Spleen (tissue), 11 donors: Measurements from ENCODE around the gene PRKCSH. TPM values are rescaled to one million over a fixed set of nuclear protein-coding genes. Genes with fewer than 3 reads are reported as not detected.
"Not testable (repeated sequence)": the region's sequence is repeated elsewhere in the genome, so short reads cannot be mapped to it uniquely, and the experiment has no call there.

Experiments
- DNase-seq: peaks from one replicate; pipeline ENCODE4 v3.0.0-alpha.2; 2020
- H3K27ac ChIP-seq, 8 donors: fragments of 200-600 bp; sonication (generic) in 7 of 8; 1 replicate in 4 of 8; 2 replicates in 4 of 8; pipeline versions ENCODE4 v1.5.0 to v1.8.0; 2016 to 2021; ENCODE audit warnings: inconsistent platforms in 4 of 8, mild to moderate bottlenecking in 4 of 8, moderate library complexity in 1 of 8
- H3K27me3 ChIP-seq, 7 donors: fragments of 200-600 bp; sonication (generic) in 6 of 7; replicated peaks in 1 of 7; 1 replicate in 4 of 7; 2 replicates in 3 of 7; pipeline versions ENCODE4 v1.5.0 to v1.8.0; 2016 to 2021; ENCODE audit warnings: inconsistent platforms in 3 of 7, mild to moderate bottlenecking in 1 of 7
- H3K36me3 ChIP-seq, 6 donors: fragments of 200-600 bp; sonication (generic) in 5 of 6; 1 replicate in 4 of 6; 2 replicates in 2 of 6; pipeline versions ENCODE4 v1.5.0 to v1.8.0; 2016 to 2021; ENCODE audit warnings: inconsistent platforms in 2 of 6
- H3K4me1 ChIP-seq, 6 donors: fragments of 200-600 bp; sonication (generic) in 5 of 6; 1 replicate in 3 of 6; 2 replicates in 3 of 6; pipeline versions ENCODE4 v1.5.0 to v1.8.0; 2016 to 2021; ENCODE audit warnings: inconsistent platforms in 3 of 6
- H3K4me3 ChIP-seq, 8 donors: fragments of 200-600 bp; sonication (generic) in 7 of 8; 1 replicate in 4 of 8; 2 replicates in 4 of 8; pipeline versions ENCODE4 v1.5.0 to v1.8.0; 2016 to 2021; ENCODE audit warnings: inconsistent platforms in 4 of 8, mild to moderate bottlenecking in 4 of 8, moderate library complexity in 2 of 8
- H3K9me3 ChIP-seq, 8 donors: fragments of 200-600 bp; sonication (generic) in 7 of 8; 1 replicate in 4 of 8; 2 replicates in 4 of 8; pipeline versions ENCODE4 v1.5.0 to v1.8.0; 2016 to 2021; ENCODE audit warnings: inconsistent platforms in 4 of 8
- POLR2A ChIP-seq, 3 donors: fragments of 450-650 bp; IDR thresholded peaks; one replicate each; pipeline ENCODE4 v1.5.1; 2017; ENCODE audit warnings: antibody characterized with exemption in 3 of 3, mild to moderate bottlenecking in 1 of 3
- POLR2AphosphoS5 ChIP-seq, 3 donors: sonication (generic); formaldehyde crosslinking; IDR thresholded peaks; one replicate each; pipeline ENCODE4 v1.5.1; 2017; ENCODE audit warnings: antibody characterized with exemption in 3 of 3
- WGBS, 5 donors: extraction: QIAGEN DNeasy Blood & Tissue Kit in 3 of 5; methylation state at CpG; one replicate each; pipeline versions ENCODE4 v1.1.5 to v1.1.7; 2013 to 2018; 5-methylcytosine and 5-hydroxymethylcytosine counted together
- intact Hi-C: fragments of 100-400 bp; cut with DNase I; formaldehyde crosslinking; loops from one replicate; pipeline ENCODE4 v1.15.0; 2023; ENCODE audit warnings: low total_unique reads
- polyA plus RNA-seq, 3 donors: library from polyadenylated mRNA; stranded (reverse); fragments of 200-250 nt; gene quantifications; one replicate each; pipeline ENCODE4 v1.2.1, GENCODE V29; 2013
- total RNA-seq, 7 donors: library from RNA; depleted of rRNA in 3 of 7; stranded (reverse); fragments of >200 nt in 3 of 7; fragmentation: NEBNext Ultra II Directional in 4 of 7; extraction: Animal tissue kit (Norgen Biotek cat#: 25700) in 4 of 7; gene quantifications; one replicate each; pipeline versions ENCODE4 v1.1.0 to v1.2.1, GENCODE V29; 2016 to 2021
- TF ChIP-seq, protein P1 (sequence below), 11 experiments: fragments of 200-600 bp in 7 of 11; fragments of 450-650 bp in 4 of 11; sonication (generic) in 4 of 11; IDR thresholded peaks in 8 of 11; conservative IDR thresholded peaks in 3 of 11; 1 replicate in 7 of 11; 2 replicates in 4 of 11; pipeline versions ENCODE4 v1.4.0 to v1.8.0; 2016 to 2021; ENCODE audit warnings: antibody characterized with exemption in 11 of 11, inconsistent platforms in 4 of 11, mild to moderate bottlenecking in 1 of 11
- donor health status: healthy with polysubstance abuse.
- donor health status: DM: no; HTN: no; CAD: no; lungs with moderate emphysema.
- donor health status: DM: no; HTN: no; CAD: no.
- donor health status: Bipolar disorder and iron deficiency.
- donor health status: healthy.
- donor health status: DM: no; HTN: no; CAD: no.
- donor health status: DM: yes; HTN: yes; CAD: no.

The PRKCSH gene
- total and polyA plus RNA-seq, 10 donors: 80.3 to 258 (median 145) TPM

DNA sequence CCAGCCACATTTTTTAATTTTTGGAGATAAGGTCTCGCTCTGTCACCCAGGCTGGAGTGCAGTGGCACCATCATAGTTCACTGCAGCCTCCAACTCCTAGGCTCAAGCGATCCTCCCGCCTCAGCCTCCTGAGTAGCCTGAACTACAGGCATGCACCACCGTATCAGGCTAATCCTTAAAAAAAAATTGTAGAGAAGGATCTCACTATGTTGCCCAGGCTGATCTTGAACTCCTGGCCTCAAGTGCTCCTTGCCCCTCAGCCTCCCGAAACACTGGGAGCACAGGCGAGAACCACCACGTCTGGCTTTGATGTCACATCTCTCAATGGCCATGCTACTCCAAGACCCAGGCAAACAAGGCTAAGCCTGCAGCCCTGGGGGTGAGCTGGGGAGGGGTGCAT, 21.2 kb downstream of the PRKCSH start:
- intact Hi-C loops: no loop called here
- Histone ChIP-seq H3K9me3 (no peaks in the 10 kb centered on the region), H3K27ac (no peak overlapping the region), H3K36me3 (no peaks in the 10 kb centered on the region), H3K4me1 (peaks cover 0 to 6% (median 2%) of the 10 kb centered on the region in 6 donors), H3K27me3 (peaks cover 0 to 35% (median 7%) of the 10 kb centered on the region in 7 donors), H3K4me3 (no peak overlapping the region)
- 88 to 99% (median 89%) methylated on average over 7 of the region's 7 CpGs for WGBS, 5 donors
- no peak for DNase-seq
- no peak for TF ChIP-seq POLR2A (IDR thresholded peaks at IDR 0.05)
- TF ChIP-seq, protein P1, sequence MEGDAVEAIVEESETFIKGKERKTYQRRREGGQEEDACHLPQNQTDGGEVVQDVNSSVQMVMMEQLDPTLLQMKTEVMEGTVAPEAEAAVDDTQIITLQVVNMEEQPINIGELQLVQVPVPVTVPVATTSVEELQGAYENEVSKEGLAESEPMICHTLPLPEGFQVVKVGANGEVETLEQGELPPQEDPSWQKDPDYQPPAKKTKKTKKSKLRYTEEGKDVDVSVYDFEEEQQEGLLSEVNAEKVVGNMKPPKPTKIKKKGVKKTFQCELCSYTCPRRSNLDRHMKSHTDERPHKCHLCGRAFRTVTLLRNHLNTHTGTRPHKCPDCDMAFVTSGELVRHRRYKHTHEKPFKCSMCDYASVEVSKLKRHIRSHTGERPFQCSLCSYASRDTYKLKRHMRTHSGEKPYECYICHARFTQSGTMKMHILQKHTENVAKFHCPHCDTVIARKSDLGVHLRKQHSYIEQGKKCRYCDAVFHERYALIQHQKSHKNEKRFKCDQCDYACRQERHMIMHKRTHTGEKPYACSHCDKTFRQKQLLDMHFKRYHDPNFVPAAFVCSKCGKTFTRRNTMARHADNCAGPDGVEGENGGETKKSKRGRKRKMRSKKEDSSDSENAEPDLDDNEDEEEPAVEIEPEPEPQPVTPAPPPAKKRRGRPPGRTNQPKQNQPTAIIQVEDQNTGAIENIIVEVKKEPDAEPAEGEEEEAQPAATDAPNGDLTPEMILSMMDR (IDR thresholded peaks at IDR 0.05 in 8 of 11, conservative IDR thresholded peaks at IDR 0.05 in 3 of 11): no peak
- no peak for TF ChIP-seq POLR2AphosphoS5 (IDR thresholded peaks at IDR 0.05)

DNA sequence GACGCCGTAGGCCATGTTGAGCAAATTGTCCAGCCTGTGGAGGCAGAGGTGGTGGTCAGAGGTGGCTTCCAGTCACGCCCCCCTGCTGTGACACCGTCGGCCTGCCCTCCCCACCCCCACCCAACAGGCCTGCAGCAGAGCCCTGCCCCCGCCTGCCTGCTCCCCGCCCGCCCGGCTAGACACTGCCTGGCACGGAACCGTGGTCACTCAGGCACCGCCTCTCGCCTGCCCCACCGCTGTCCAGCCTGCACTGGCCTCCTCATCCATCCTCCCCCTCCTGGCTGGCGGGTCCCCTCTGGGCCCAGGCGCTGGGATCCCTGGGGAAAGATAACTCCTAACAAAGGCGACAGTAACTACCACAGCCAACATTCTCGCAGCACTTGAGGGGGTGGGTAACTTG, 21.7 kb downstream of the PRKCSH start:
- WGBS, 5 donors: 46 to 65% (median 51%) methylated on average over 14 to 18 of the region's 18 CpGs
- H3K36me3 ChIP-seq: no peaks in the 10 kb centered on the region
- intact Hi-C loops: no loop called here

DNA sequence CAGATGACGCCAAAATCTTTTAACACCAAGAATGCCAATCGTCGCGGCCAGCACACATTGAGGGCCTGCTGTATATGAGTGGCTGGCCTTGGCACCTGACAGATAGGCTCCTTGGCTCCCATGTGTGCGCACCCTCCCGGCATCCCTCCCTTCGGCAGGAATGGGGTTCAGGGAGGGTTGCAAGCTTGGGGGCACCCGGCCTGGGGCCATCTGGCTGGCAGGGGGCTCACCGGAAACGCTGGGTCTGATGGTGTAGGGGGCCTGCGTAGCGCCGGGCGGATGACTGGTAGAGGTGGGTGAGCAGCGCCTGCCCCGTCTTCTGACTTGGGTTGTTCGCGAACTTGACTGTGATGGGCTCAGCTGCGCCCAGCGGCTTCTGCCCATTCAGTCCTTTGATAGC, 22.4 kb downstream of the PRKCSH start:
- no peaks in the 10 kb centered on the region for H3K9me3 ChIP-seq
- WGBS, 5 donors: 85 to 91% (median 87%) methylated on average over 16 to 20 of the region's 20 CpGs
- TF ChIP-seq, protein P1 (IDR thresholded peaks at IDR 0.05 in 8 of 11, conservative IDR thresholded peaks at IDR 0.05 in 3 of 11): no peak
- TF ChIP-seq POLR2AphosphoS5 (IDR thresholded peaks at IDR 0.05) (no peak), POLR2A (IDR thresholded peaks at IDR 0.05) (no peak)
- DNase-seq: no peak
- H3K36me3 ChIP-seq: no peaks in the 10 kb centered on the region
- H3K4me3 ChIP-seq: no peak overlapping the region
- intact Hi-C loops: no loop called here
- H3K27ac ChIP-seq: no peak overlapping the region
- peaks cover 0 to 6% (median 0%) of the 10 kb centered on the region in 6 donors for H3K4me1 ChIP-seq
- peaks cover 0 to 33% (median 7%) of the 10 kb centered on the region in 7 donors for H3K27me3 ChIP-seq

More for the DNA sequence above, 21.7 kb downstream of the PRKCSH start:
- Histone ChIP-seq H3K27ac (no peak overlapping the region), H3K27me3 (peaks cover 0 to 34% (median 7%) of the 10 kb centered on the region in 7 donors), H3K9me3 (no peaks in the 10 kb centered on the region), H3K4me3 (no peak overlapping the region), H3K4me1 (peaks cover 0 to 6% (median under 1%) of the 10 kb centered on the region in 6 donors)
- no peak for DNase-seq
- TF ChIP-seq, protein P1 (IDR thresholded peaks at IDR 0.05 in 8 of 11, conservative IDR thresholded peaks at IDR 0.05 in 3 of 11): no peak
- TF ChIP-seq POLR2A (IDR thresholded peaks at IDR 0.05): no peak
- TF ChIP-seq POLR2AphosphoS5 (IDR thresholded peaks at IDR 0.05): no peak

DNA sequence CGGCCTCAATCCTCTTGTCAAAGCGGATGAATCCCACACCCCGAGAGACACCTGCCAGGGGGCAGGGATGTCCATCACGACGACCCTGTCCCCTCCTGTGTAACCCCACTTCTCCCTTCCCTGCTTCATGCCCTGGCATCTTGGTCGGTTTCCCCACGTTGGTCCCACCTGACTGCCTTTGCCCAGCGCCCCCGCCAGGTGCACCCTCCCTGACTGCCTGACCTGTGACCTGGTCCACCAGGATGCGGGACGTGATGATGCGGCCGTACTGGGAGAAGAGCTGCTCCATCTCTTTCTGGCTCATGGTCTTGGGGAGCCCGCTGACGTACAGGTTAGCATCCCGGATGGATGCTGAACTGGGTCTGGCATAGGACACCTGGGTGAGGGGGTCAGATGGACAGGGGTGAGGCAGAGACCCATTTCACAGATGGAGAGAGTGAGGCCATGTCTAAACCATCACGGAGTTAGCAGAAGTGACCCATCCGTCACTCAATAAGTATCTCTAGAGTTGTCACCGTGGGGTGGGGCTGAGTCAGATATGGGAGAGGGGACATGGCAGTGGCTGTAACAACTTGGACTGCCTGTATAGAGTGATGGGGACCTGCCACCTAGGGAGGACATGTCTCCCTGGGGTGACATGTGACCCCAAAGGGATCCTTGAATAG, 22.9 kb downstream of the PRKCSH start:
- 82 to 89% (median 88%) methylated on average over 19 of the region's 19 CpGs for WGBS, 5 donors
- DNase-seq: no peak
- Histone ChIP-seq H3K4me3 (no peak overlapping the region), H3K36me3 (no peaks in the 10 kb centered on the region), H3K4me1 (peaks cover 0 to 6% (median 0%) of the 10 kb centered on the region in 6 donors), H3K27ac (no peak overlapping the region), H3K9me3 (no peaks in the 10 kb centered on the region), H3K27me3 (peaks cover 0 to 28% (median 7%) of the 10 kb centered on the region in 7 donors)
- TF ChIP-seq POLR2AphosphoS5 (IDR thresholded peaks at IDR 0.05): no peak
- TF ChIP-seq POLR2A (IDR thresholded peaks at IDR 0.05): no peak
- TF ChIP-seq, protein P1 (IDR thresholded peaks at IDR 0.05 in 8 of 11, conservative IDR thresholded peaks at IDR 0.05 in 3 of 11): no peak
- intact Hi-C loops: no loop called here

DNA sequence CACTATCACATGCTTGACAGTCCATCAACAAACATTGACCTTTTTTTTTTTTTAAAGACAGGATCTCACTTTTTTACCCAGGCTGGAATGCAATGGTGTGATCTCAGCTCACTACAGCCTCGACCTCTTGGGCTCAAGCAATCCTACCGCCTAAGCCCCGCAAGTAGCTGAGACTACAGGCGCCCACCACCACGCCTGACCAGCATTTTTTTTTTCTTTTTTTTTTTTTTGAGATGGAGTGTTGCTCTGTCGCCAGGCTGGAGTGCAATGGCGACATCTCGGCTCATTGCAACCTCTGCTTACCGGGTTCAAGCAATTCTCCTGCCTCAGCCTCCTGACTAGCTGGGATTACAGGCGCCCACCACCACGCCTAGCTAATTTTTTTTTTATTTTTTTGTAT, 23.5 kb downstream of the PRKCSH start:
- H3K9me3 ChIP-seq, H3K4me3 ChIP-seq, H3K4me1 ChIP-seq, H3K27ac ChIP-seq, intact Hi-C loops, DNase-seq, H3K36me3 ChIP-seq: not testable (repeated sequence)
- peaks cover 0 to 26% (median 7%) of the 10 kb centered on the region in 7 donors for H3K27me3 ChIP-seq
- WGBS, 5 donors: 77 to 85% (median 80%) methylated on average over 11 of the region's 11 CpGs
